WERI-Rb-1 (cell line): ENCODE results near the gene TALDO1.

Experiments used
- DNase-seq: peaks from one replicate; pipeline ENCODE4 v3.0.0-alpha.2; 2020
- H3K27ac ChIP-seq: fragments of 250-450 bp; sonication (Bioruptor Pico); 2 replicates; pipeline ENCODE4 v1.5.1; 2020; ENCODE audit warnings: mild to moderate bottlenecking, moderate library complexity
- H3K27me3 ChIP-seq: fragments of 250-450 bp; sonication (Bioruptor Pico); 2 replicates; pipeline ENCODE4 v1.5.1; 2021; ENCODE audit warnings: mild to moderate bottlenecking, low read depth, moderate library complexity; ENCODE audit not compliant: insufficient read depth, severe bottlenecking
- H3K36me3 ChIP-seq: fragments of 250-450 bp; sonication (Bioruptor Pico); 2 replicates; pipeline ENCODE4 v1.5.1; 2020; ENCODE audit warnings: mild to moderate bottlenecking, moderate library complexity
- H3K4me3 ChIP-seq: 2 replicates; pipeline ENCODE4 v1.5.1; 2011; ENCODE audit warnings: low read depth, mild to moderate bottlenecking, control low read depth, low read length
- H3K9me3 ChIP-seq: fragments of 250-450 bp; sonication (Bioruptor Pico); 2 replicates; pipeline ENCODE4 v1.5.1; 2021; ENCODE audit warnings: mild to moderate bottlenecking, moderate library complexity; ENCODE audit not compliant: severe bottlenecking
- CTCF ChIP-seq: IDR thresholded peaks from 2 replicates; pipeline ENCODE4 v1.5.1; 2011; ENCODE audit warnings: low read depth, mild to moderate bottlenecking, control low read depth, inconsistent platforms, low read length

TALDO1 gene

GRCh38 chr11:796565-797295 lies 49.5 kb downstream of the TALDO1 start:
- H3K27ac ChIP-seq = peak overlapping the region; percentile 97
- no peak for TF ChIP-seq CTCF

GRCh38 chr11:797296-798092 lies 50.2 kb downstream of the TALDO1 start:
- Histone ChIP-seq H3K27me3 (no peaks in the 10 kb centered on the region), H3K27ac (peak overlapping the region; percentile 97), H3K36me3 (peaks cover 54% of the 10 kb centered on the region), H3K4me3 (peak overlapping the region; percentile 68), H3K9me3 (no peaks in the 10 kb centered on the region)
- peak; percentile 95 for DNase-seq
- no peak for TF ChIP-seq CTCF

More at GRCh38 chr11:796565-797295, 49.5 kb downstream of the TALDO1 start:
- Histone ChIP-seq H3K36me3 (peaks cover 54% of the 10 kb centered on the region), H3K9me3 (no peaks in the 10 kb centered on the region), H3K4me3 (peak overlapping the region; percentile 68), H3K27me3 (no peaks in the 10 kb centered on the region)
- DNase-seq = no peak

- Histone ChIP-seq H3K4me3 (peak within 1 kb of the TSS; percentile 68), H3K9me3 (no peaks in the 10 kb centered on the region), H3K36me3 (peaks cover 56% of the 10 kb centered on the region), H3K27ac (peak within 1 kb of the TSS; percentile 97), H3K27me3 (no peaks in the 10 kb centered on the region)
- TF ChIP-seq CTCF = peak; percentile 87
- peak; percentile 76 for DNase-seq
These were observed 50.9 kb downstream of the TALDO1 start, which contains the start of gene SLC25A22 for GRCh38 chr11:798093-798713. TSS of gene SLC25A22 (minus strand) at chr11:798281. CDS start at chr11:795006, 3,275 bp downstream.

- Histone ChIP-seq H3K27me3 (no peaks in the 10 kb centered on the region), H3K27ac (no peak overlapping the region)
- DNase-seq = no peak
These were observed 52.5 kb downstream of the TALDO1 start for GRCh38 chr11:799641-800316.

More at GRCh38 chr11:799641-800316, 52.5 kb downstream of the TALDO1 start:
- Histone ChIP-seq H3K4me3 (no peak overlapping the region), H3K36me3 (peaks cover 54% of the 10 kb centered on the region), H3K9me3 (no peaks in the 10 kb centered on the region)
- no peak for TF ChIP-seq CTCF
